SU-DHL-6 (cell line): ENCODE measurements around the gene CGN.

ENCODE experiments used
- H2AFZ ChIP-seq: fragments of 200-600 bp; sonication (generic); 2 replicates; pipeline ENCODE4 v1.6.1; 2014; ENCODE audit warnings: low read depth, mild to moderate bottlenecking, moderate library complexity, mixed read lengths, antibody characterized with exemption, low read length; ENCODE audit not compliant: severe bottlenecking
- H3F3A ChIP-seq: fragments of 200-600 bp; shearing (Covaris generic); 2 replicates; pipeline ENCODE4 v1.6.0; 2016; ENCODE audit warnings: antibody characterized with exemption, mild to moderate bottlenecking; ENCODE audit not compliant: insufficient read depth
- H3K27ac ChIP-seq: fragments of 200-600 bp; sonication (generic); 2 replicates; pipeline ENCODE4 v1.5.1; 2016; ENCODE audit warnings: low read depth, mild to moderate bottlenecking, low read length, moderate library complexity, mixed read lengths
- H3K27me3 ChIP-seq: fragments of 200-600 bp; sonication (generic), shearing (Covaris generic); 2 replicates; pipeline ENCODE4 v1.6.0; 2014; ENCODE audit warnings: mild to moderate bottlenecking, low read length
- H3K36me3 ChIP-seq: fragments of 200-600 bp; sonication (generic); 2 replicates; pipeline ENCODE4 v1.6.1; 2014; ENCODE audit warnings: mild to moderate bottlenecking, low read length, mixed read lengths
- H3K4me2 ChIP-seq: fragments of 300-600, 200-600 bp; shearing (Covaris generic), sonication (generic); 2 replicates; pipeline ENCODE4 v1.6.0; 2014; ENCODE audit warnings: low read length, low read depth, mild to moderate bottlenecking; ENCODE audit not compliant: poor library complexity, severe bottlenecking
- H3K4me3 ChIP-seq: fragments of 200-600 bp; sonication (generic); 2 replicates; pipeline ENCODE4 v1.5.1; 2014; ENCODE audit warnings: antibody characterized with exemption, low read length, mild to moderate bottlenecking, mixed read lengths; ENCODE audit not compliant: insufficient read depth, poor library complexity, severe bottlenecking
- H3K79me2 ChIP-seq: fragments of 200-600 bp; sonication (generic); 2 replicates; pipeline ENCODE4 v1.6.1; 2014; ENCODE audit warnings: mild to moderate bottlenecking, low read length, moderate library complexity; ENCODE audit not compliant: insufficient read depth
- H3K9ac ChIP-seq: fragments of 200-600 bp; sonication (generic); 2 replicates; pipeline ENCODE4 v1.7.0; 2014; ENCODE audit warnings: mild to moderate bottlenecking, low read length
- H3K9me2 ChIP-seq: fragments of 200-600 bp; sonication (generic); replicated peaks from 2 replicates; pipeline ENCODE4 v1.6.1; 2014; ENCODE audit warnings: low read length; ENCODE audit not compliant: insufficient read depth
- H3K9me3 ChIP-seq: fragments of 200-600 bp; sonication (generic); 2 replicates; pipeline ENCODE4 v1.6.1; 2014; ENCODE audit warnings: low read length, mixed read lengths; ENCODE audit not compliant: insufficient read depth
- H4K20me1 ChIP-seq: fragments of 200-600 bp; sonication (generic); 2 replicates; pipeline ENCODE4 v1.6.1; 2014; ENCODE audit warnings: low read depth, mild to moderate bottlenecking, antibody characterized with exemption, low read length, moderate library complexity, mixed read lengths
- EZH2phosphoT487 ChIP-seq: fragments of 200-600 bp; sonication (generic), shearing (Covaris generic); conservative IDR thresholded peaks from 2 replicates; pipeline ENCODE4 v1.6.1; 2018; ENCODE audit warnings: mild to moderate bottlenecking, antibody characterized with exemption, low read length, moderate library complexity, mixed read lengths
- TF ChIP-seq, protein P1 (sequence below): fragments of 200-600 bp; sonication (generic); IDR thresholded peaks from one replicate; pipeline ENCODE4 v1.5.1; 2017; ENCODE audit warnings: antibody characterized with exemption, mild to moderate bottlenecking, low read length, moderate library complexity; ENCODE audit not compliant: insufficient read depth, poor library complexity, severe bottlenecking

The CGN gene

DNA sequence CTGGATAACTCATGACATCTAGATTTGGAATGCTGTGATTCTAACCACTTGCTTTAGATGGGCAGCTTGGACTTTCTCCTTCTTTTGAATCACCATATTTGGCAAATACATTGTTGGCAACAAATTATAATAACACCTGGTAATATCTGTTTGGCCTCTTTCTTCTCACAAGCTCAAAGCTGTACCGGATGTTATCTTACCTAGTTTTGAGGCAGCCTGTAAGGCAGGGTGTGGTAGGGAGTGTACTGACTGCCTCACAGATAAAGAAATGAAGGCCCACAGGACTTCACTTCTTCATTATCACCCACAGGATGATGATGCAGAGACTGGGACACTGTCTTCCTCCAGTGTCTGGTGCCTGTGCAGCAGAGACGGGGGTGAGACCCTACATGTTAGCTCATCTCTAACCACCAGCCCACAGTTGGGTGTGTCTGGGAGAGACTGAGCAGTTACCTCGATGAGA is 57.5 kb downstream of the CGN start:
- H3K27ac ChIP-seq, result no peak overlapping the region
- H2AFZ ChIP-seq, result no peak overlapping the region
- no peak for TF ChIP-seq EZH2phosphoT487
- TF ChIP-seq, protein P1, sequence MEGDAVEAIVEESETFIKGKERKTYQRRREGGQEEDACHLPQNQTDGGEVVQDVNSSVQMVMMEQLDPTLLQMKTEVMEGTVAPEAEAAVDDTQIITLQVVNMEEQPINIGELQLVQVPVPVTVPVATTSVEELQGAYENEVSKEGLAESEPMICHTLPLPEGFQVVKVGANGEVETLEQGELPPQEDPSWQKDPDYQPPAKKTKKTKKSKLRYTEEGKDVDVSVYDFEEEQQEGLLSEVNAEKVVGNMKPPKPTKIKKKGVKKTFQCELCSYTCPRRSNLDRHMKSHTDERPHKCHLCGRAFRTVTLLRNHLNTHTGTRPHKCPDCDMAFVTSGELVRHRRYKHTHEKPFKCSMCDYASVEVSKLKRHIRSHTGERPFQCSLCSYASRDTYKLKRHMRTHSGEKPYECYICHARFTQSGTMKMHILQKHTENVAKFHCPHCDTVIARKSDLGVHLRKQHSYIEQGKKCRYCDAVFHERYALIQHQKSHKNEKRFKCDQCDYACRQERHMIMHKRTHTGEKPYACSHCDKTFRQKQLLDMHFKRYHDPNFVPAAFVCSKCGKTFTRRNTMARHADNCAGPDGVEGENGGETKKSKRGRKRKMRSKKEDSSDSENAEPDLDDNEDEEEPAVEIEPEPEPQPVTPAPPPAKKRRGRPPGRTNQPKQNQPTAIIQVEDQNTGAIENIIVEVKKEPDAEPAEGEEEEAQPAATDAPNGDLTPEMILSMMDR, result no peak

DNA sequence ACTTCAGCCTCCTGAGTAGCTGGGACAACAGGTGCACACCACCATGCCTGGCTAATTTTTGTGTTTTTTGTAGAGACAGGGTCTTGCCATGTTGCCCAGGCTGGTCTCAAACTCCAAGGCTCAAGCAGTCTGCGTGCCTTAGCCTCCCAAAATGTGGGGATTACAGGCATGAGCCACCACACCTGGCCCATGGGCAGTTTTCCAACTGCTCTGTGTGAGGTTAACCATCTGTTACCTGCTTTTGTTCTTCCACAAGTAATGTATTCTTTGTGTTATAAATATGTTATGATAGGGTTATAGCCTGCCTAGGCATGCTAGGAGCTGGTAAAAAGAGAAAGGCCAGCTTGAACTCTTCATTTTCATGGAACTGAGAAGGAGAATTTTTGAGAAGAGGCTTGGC is 59.6 kb downstream of the CGN start:
- no peaks in the 10 kb centered on the region for H3K36me3 ChIP-seq
- H3K4me3 ChIP-seq, result no peak overlapping the region
- no peaks in the 10 kb centered on the region for H3K79me2 ChIP-seq
- no peaks in the 10 kb centered on the region for H3K9me3 ChIP-seq
- H3F3A ChIP-seq, result no peaks in the 10 kb centered on the region
- no peaks in the 10 kb centered on the region for H3K9me2 ChIP-seq
- H3K27me3 ChIP-seq, result no peaks in the 10 kb centered on the region
- no peak overlapping the region for H3K27ac ChIP-seq
- no peak overlapping the region for H2AFZ ChIP-seq
- no peak overlapping the region for H3K4me2 ChIP-seq
- no peak overlapping the region for H3K9ac ChIP-seq
- TF ChIP-seq, protein P1, result no peak
- H4K20me1 ChIP-seq, result no peaks in the 10 kb centered on the region

More for the DNA sequence above, 57.5 kb downstream of the CGN start:
- Histone ChIP-seq H3K4me3 (no peak overlapping the region), H3K36me3 (no peaks in the 10 kb centered on the region), H3F3A (no peaks in the 10 kb centered on the region), H3K9ac (no peak overlapping the region), H3K9me2 (no peaks in the 10 kb centered on the region), H3K79me2 (no peaks in the 10 kb centered on the region), H3K4me2 (no peak overlapping the region), H4K20me1 (no peaks in the 10 kb centered on the region), H3K27me3 (no peaks in the 10 kb centered on the region), H3K9me3 (no peaks in the 10 kb centered on the region)

DNA sequence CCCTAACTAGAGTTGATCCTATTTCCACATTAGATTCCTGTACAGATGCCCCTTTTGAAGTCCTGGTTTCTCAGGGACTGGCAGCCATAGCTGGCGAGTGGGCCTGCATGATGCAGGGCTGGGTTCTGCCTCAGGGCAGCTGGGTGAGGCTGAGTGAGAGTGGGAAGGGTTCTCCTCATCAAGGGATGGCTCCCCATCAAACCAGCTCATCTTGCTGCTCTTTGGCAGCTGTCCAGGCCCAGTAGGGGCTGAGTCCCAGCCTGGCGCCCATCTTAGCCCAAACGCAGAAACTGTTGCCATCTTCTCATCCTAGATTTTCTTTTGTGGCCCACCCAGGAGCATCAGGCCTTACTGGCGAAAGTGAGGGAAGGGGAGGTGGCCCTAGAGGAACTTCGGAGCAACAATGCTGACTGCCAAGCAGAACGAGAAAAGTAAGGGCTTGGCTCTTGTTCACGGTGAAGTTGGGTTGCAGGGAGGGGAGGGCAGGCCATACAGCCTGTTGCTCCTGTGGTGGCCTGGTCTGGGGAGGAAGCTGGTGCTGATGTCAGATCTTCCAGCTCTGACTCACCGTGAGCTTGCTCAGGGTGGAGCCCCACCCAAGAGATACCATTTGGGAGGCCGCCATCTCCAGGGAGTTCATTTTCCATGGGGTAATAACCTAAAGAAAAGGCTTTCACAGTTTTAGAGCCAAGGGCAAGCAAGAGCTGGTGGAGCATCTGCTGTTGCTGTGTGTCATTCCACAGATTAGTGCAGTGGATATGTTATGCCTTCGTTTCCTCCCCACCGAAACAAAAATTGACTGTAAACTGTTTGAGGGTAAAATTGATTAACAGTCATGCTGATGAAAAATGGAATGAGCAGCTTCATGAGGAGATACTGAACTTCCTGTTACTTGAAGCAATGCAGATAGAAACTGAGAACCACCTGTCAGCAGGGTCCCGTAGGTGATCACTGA is 63.7 kb downstream of the CGN start:
- H3K4me2 ChIP-seq, result no peak overlapping the region
- H3K9ac ChIP-seq, result no peak overlapping the region
- no peaks in the 10 kb centered on the region for H3K27me3 ChIP-seq
- H3K4me3 ChIP-seq, result no peak overlapping the region
- TF ChIP-seq, protein P1, result no peak
- no peak for TF ChIP-seq EZH2phosphoT487
- H3F3A ChIP-seq, result no peaks in the 10 kb centered on the region
- H3K27ac ChIP-seq, result no peak overlapping the region
- no peaks in the 10 kb centered on the region for H4K20me1 ChIP-seq
- H2AFZ ChIP-seq, result no peak overlapping the region
- no peaks in the 10 kb centered on the region for H3K9me2 ChIP-seq
- no peaks in the 10 kb centered on the region for H3K36me3 ChIP-seq
- H3K79me2 ChIP-seq, result no peaks in the 10 kb centered on the region
- H3K9me3 ChIP-seq, result no peaks in the 10 kb centered on the region
